NAMALWA (cell line): ENCODE data around the gene ADM2.
"Not testable (repeated sequence)": the region's sequence is repeated elsewhere in the genome, so short reads cannot be mapped to it uniquely, and the experiment has no call there.

Source experiments
- DNase-seq: peaks from one replicate; pipeline ENCODE4 v3.0.0-alpha.2; 2015; ENCODE audit warnings: low spot score

Gene ADM2

DNA sequence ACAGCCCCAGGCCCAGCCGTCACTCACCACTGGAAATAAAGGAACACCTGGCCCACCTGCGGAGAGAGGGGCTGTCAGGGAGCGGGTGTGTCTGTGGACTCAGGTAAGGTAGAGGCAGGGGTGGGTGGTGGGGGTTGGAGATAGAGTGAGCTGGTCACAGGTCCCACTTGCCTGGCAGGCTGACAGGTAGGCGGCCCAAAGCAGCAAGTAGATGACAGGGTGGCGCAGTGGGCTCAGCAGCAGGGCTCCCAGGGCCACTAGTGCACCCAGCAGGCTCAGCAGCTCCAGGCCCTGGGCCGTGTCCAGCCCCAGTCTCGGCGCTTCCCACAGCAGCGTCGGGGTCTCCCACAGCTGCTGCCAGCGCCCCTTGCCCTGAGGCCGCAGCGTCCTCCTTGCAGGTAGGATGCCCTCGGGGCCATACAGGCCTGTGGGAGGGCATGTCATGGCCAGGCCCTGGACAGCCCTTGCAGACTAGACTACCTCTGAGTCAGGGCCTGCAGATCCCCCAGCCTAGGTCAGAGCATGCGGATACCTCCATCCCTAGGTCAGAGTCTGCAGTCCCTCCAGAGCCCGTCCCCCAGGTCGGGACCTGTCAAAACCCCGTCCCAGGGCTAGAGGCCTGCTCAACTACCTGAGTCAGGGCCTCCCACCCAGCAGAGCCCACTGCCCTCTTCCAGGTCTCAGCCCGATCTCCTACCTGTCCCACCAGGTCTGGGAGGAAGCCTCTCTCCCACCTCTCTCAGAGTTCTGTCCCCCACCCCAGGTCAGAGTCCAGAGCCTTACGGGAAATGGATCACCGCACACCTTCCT is 25.5 kb downstream of the ADM2 start:
- DNase-seq, result no peak

DNA sequence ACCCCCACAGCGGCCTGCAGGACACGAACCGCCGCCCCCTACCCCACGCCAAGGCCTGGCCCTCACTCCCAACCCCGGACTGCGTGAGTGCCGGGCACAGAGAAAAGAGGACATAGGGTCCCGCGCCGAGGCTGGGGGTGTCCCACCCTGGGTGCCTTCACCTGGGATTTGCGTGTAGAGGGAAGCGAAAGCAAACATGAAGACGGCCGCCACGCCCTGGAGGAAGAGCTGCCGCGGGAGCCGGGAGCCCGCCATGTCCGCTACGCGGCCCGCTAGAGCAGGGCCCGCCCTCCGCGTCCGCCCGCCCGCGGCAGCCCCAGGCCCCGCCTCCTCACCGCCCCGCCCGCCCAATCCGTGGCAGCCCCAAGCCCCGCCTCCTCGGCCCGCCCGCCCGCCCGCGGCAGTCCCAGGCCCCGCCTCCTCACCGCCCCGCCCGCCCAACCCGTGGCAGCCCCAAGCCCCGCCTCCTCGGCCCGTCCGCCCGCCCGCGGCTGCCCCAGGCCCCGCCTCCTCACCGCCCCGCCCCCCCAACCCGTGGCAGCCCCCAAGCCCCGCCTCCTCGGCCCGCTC is 26.2 kb downstream of the ADM2 start, which contains the start of gene LMF2:
TSS of gene LMF2 (minus strand) at position 282 of the 570 bp plus-strand sequence. CDS start at position 255, 27 bp downstream.
- peak; percentile 86 for DNase-seq

- DNase-seq, result peak; percentile 98
Observed at GRCh38 chr22:50507991-50508884, 26.9 kb downstream of the ADM2 start, which contains the start of gene NCAPH2. Gene NCAPH2, plus strand, starts transcription at chr22:50508224. Its CDS starts 114 bp downstream, at chr22:50508338.

DNA sequence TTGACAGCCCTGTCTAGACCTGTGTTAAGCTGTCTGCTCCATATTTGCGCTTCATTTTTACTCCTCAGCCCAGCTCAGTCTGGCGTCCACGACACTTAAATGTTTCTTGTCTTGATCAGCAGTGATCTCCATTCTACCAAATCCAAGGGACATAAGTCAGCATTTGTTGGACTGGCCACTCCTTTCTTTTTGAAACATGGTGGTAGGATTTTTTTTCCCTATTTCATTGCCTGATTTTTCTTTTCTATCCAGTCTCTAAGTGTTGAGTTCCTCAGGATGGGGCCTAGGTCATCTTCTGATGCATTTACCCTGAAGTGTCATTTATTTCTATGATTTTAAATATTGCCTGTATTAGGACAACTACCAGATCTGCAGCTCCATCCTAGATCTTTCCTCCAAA is 27.6 kb downstream of the ADM2 start:
- no peak for DNase-seq

- DNase-seq, result no peak
Observed at GRCh38 chr22:50513175-50513574, 31.8 kb downstream of the ADM2 start.

DNA sequence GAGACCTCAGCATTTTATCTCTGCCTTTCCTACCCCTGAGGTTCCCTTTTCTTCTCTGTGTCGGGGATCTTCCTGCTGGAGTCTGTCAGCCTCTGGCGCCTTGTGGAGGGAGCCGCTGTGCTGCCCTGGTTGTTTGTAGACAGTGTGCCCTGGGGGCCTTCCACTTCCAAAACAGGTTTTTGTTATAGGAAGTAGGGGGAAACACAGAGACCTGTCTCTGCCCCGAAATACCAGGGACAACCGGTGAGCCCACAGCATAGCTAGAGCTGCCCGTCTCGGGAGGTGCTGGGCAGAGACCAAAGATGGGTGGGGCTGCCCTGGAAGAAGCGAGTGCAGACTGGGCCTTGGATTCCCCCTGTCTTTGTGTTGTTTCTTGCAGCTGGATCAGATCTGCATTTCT is 34.7 kb downstream of the ADM2 start:
- DNase-seq, result no peak

- DNase-seq, result no peak
Observed at GRCh38 chr22:50516891-50517290, 35.5 kb downstream of the ADM2 start.

GRCh38 chr22:50517495-50518260 is 36.3 kb downstream of the ADM2 start:
- no peak for DNase-seq

GRCh38 chr22:50518606-50519005 is 37.3 kb downstream of the ADM2 start:
- no peak for DNase-seq

DNA sequence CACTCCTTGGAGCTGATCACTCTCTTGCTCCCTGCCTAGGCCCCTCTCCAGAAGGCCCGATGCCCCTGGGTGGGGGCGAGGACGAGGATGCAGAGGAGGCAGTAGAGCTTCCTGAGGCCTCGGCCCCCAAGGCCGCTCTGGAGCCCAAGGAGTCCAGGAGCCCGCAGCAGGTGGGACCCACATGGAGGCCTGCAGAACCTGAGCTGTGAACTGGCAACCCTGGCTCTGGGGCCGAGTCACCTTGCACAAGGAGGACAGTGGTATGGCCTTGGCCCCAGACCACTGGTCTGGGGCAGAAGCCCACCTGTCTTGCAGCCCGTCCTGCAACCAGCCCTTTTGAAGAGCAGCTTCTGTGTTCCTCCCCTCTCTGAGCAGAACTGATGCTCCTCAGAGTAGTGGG is 37.8 kb downstream of the ADM2 start:
- no peak for DNase-seq

- not testable (repeated sequence) for DNase-seq
Observed at GRCh38 chr22:50520184-50520583, 38.8 kb downstream of the ADM2 start.

- DNase-seq, result no peak
Observed at GRCh38 chr22:50520826-50521453, 39.6 kb downstream of the ADM2 start.

DNA sequence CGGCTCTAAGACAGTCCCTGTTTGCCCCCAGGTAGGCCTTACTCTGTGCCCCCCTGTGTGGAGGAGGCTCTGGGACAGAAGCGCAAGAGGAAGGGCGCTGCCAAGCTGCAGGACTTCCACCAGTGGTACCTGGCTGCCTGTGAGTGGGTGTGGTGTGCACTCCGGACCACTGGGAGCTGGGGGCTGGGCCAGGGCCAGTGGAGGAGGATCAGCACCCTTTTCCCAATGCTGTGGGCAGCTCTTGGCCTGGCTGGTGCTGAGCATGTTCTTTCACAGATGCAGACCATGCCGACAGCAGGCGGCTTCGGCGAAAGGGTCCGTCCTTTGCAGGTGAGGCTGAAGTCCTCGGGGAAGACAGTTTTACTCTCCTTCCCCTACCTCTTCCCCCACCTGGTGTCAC is 40.4 kb downstream of the ADM2 start:
- no peak for DNase-seq

DNA sequence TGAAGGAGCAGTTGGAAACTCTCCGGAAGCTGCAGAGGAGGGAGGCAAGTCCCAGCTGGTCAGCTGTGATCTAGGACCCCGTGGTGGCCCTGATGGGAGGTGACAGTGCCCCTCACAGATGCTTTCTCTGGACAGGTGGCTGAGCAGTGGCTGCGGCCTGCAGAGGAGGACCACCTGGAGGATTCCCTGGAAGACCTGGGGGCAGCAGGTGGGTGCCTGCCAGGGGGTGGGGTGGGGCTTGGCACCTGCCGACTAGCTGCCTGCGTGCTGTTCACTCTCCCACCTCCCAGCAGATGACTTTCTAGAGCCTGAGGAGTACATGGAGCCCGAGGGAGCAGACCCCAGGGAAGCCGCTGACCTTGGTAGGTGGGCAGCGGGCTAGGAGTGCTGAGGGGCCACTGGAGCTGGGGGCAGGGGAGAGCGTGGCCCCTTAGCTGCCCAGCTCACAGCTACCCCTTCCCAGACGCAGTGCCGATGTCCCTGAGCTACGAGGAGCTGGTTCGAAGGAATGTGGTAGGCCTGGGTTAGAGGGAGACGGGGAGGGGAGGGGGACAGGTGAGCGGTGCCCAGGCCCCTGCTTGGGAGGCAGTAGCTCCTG is 41.0 kb downstream of the ADM2 start:
- no peak for DNase-seq

GRCh38 chr22:50522806-50523438 is 41.6 kb downstream of the ADM2 start:
- DNase-seq, result no peak

GRCh38 chr22:50523458-50523805 is 42.1 kb downstream of the ADM2 start:
- no peak for DNase-seq

GRCh38 chr22:50523806-50524675 is 42.7 kb downstream of the ADM2 start:
- DNase-seq, result peak; percentile 33

DNA sequence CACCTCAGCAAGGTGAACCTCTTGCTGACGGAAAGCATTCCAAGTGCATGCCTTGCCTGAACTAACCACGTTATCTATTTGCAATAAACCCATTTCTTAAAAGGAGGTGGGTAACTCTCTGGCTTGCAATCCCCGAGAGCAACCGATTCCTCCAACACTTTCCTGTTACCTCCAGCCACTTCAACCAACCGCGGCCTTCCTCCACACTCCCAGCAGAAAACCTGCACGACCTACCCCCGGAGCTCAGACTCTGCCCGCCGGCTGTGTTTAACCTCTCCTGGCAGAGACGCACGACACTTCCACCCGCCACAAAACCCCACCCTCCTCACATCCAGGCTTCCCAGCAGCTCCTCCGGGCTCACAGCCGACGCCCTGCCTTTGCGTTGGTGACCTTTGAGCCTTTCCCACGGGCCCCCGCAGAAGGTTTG is 43.3 kb downstream of the ADM2 start:
- no peak for DNase-seq

DNA sequence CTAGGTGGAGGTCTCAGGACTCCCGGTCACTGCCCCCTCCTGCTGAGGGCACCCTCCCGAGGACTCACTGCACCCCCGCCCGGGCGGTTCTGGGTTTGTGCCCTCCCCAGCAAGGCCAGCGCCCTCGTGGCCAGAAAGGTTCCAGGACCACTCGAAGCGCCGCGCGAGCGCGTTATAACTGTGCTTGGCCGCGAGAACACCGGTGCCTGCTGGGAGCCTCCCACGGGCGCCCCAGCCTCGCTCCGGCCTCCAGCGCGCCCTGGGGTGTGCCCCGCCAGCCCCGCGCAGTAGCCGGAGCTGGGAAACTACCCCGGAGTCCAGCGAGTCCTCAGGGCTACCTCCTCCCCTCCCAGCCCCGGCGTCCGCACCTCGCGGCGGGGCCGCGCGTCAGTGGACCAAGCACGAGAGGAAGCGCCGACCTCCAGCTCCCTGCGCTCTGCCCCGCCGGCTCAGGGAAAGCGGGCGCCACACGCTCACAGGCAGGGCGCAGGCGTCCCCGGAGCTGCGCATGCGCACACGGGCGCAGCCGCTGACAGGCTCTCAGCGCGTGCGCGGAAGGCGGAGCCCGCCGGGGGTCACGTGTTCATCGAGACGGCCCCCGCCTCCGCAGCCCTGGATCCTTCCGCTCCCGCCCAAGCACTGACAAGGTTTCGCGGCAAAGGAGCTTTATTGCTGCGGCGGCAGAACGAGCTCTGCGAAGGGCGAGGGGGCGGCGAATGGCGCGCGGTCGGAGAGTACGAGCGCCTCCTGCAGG is 43.9 kb downstream of the ADM2 start, which contains the start of gene SCO2:
TSS of gene SCO2 (minus strand) at position 495 of the 754 bp plus-strand sequence. CDS start 1,187 bp downstream, outside the sequence.
- DNase-seq, result peak; percentile 97
